GM23338 (cell line): Measurements from ENCODE around the gene PRMT3. TPM values are rescaled to one million over a fixed set of nuclear protein-coding genes. Genes with fewer than 3 reads are reported as not detected.
"Not testable (repeated sequence)": the region's sequence is repeated elsewhere in the genome, so short reads cannot be mapped to it uniquely, and the experiment has no call there.

ENCODE experiments used
- ATAC-seq: fragments of 200-7000 bp; cut with Tn5 transposase; 3 replicates; pipeline ENCODE4 v1.9.1; 2020
- DNase-seq: peaks from one replicate; pipeline ENCODE4 v3.0.0-alpha.2; 2015; ENCODE audit warnings: low spot score
- H2AFZ ChIP-seq: fragments of 200-600 bp; sonication (generic); 2 replicates; pipeline ENCODE4 v1.8.0; 2016; ENCODE audit warnings: antibody characterized with exemption, mild to moderate bottlenecking, moderate library complexity
- H3F3A ChIP-seq: fragments of 200-600 bp; sonication (generic); replicated peaks from 2 replicates; pipeline ENCODE4 v1.8.0; 2017; ENCODE audit warnings: antibody characterized with exemption, mixed run types, low read depth
- H3K27ac ChIP-seq: fragments of 200-600 bp; sonication (generic); 2 replicates; pipeline ENCODE4 v1.6.1; 2016; ENCODE audit warnings: low read depth
- H3K27me3 ChIP-seq: fragments of 200-600 bp; sonication (generic); 2 replicates; pipeline ENCODE4 v1.8.0; 2016; ENCODE audit warnings: mild to moderate bottlenecking, mixed run types, moderate library complexity; ENCODE audit not compliant: insufficient read depth
- H3K36me3 ChIP-seq: fragments of 200-600 bp; sonication (generic); 2 replicates; pipeline ENCODE4 v1.8.0; 2016; ENCODE audit warnings: mild to moderate bottlenecking; ENCODE audit not compliant: insufficient read depth
- H3K4me1 ChIP-seq: fragments of 200-600 bp; sonication (generic); 2 replicates; pipeline ENCODE4 v1.8.0; 2016; ENCODE audit warnings: mild to moderate bottlenecking, moderate library complexity; ENCODE audit not compliant: insufficient read depth
- H3K4me2 ChIP-seq: fragments of 200-600 bp; sonication (generic); 2 replicates; pipeline ENCODE4 v1.7.1; 2017; ENCODE audit warnings: mixed run types
- H3K4me3 ChIP-seq: fragments of 200-600 bp; sonication (generic); 2 replicates; pipeline ENCODE4 v1.6.1; 2016; ENCODE audit warnings: mixed run types
- H3K79me2 ChIP-seq: fragments of 200-600 bp; sonication (generic); replicated peaks from 2 replicates; pipeline ENCODE4 v1.8.0; 2017; ENCODE audit warnings: mild to moderate bottlenecking; ENCODE audit not compliant: insufficient read depth
- H3K9me2 ChIP-seq: fragments of 200-600 bp; sonication (generic); 2 replicates; pipeline ENCODE4 v1.8.0; 2017; ENCODE audit not compliant: insufficient read depth
- H4K20me1 ChIP-seq: fragments of 200-600 bp; sonication (generic); replicated peaks from 2 replicates; pipeline ENCODE4 v1.8.0; 2017; ENCODE audit warnings: mild to moderate bottlenecking; ENCODE audit not compliant: insufficient read depth
- H3K27ac Mint-ChIP-seq: 2 replicates; pipeline ENCODE4 v1.8.0; 2020; ENCODE audit warnings: inconsistent platforms, mild to moderate bottlenecking, moderate library complexity, mixed read lengths
- H3K27me3 Mint-ChIP-seq: 3 replicates; pipeline ENCODE4 v1.8.0; 2022; ENCODE audit warnings: low read depth, mild to moderate bottlenecking, moderate library complexity, mixed read lengths, inconsistent platforms; ENCODE audit not compliant: insufficient read depth, poor library complexity
- H3K36me3 Mint-ChIP-seq: 3 replicates; pipeline ENCODE4 v1.8.0; 2021; ENCODE audit warnings: low read depth, mild to moderate bottlenecking, inconsistent platforms, moderate library complexity, mixed read lengths
- H3K4me1 Mint-ChIP-seq: 3 replicates; pipeline ENCODE4 v1.8.0; 2020; ENCODE audit warnings: mild to moderate bottlenecking, inconsistent platforms, mixed read lengths
- H3K4me3 Mint-ChIP-seq: 3 replicates; pipeline ENCODE4 v1.8.0; 2021; ENCODE audit warnings: moderate library complexity, mild to moderate bottlenecking, inconsistent platforms, mixed read lengths
- H3K9me3 Mint-ChIP-seq: 3 replicates; pipeline ENCODE4 v1.8.0; 2020; ENCODE audit warnings: moderate library complexity, mild to moderate bottlenecking, inconsistent platforms, mixed read lengths
- EZH2 ChIP-seq: fragments of 200-600 bp; sonication (generic); IDR thresholded peaks from one replicate; pipeline ENCODE4 v1.8.0; 2017; ENCODE audit warnings: antibody characterized with exemption, mild to moderate bottlenecking, low read depth; ENCODE audit not compliant: unreplicated experiment
- EZH2phosphoT487 ChIP-seq: fragments of 200-600 bp; sonication (generic); IDR thresholded peaks from one replicate; pipeline ENCODE4 v1.8.1; 2018; ENCODE audit warnings: antibody characterized with exemption; ENCODE audit not compliant: unreplicated experiment
- POLR2AphosphoS5 ChIP-seq: IDR thresholded peaks from 2 replicates; pipeline ENCODE4 v1.6.1; 2016; ENCODE audit warnings: antibody characterized with exemption, low read depth
- STAT1 ChIP-seq: IDR thresholded peaks from one replicate; pipeline ENCODE4 v1.6.1; 2016; ENCODE audit warnings: antibody characterized with exemption; ENCODE audit not compliant: unreplicated experiment
- polyA plus RNA-seq: library from polyadenylated mRNA; unstranded; fragments of >200 nt; fragmentation: Nextera tagmentation; extraction: Ambion mirVana; gene quantifications from 2 replicates; pipeline ENCODE4 v1.2.1, GENCODE V29; 2016
- total RNA-seq: library from RNA; depleted of rRNA; stranded (reverse); fragments of >200 nt; shearing (Covaris generic); gene quantifications from 2 replicates; pipeline ENCODE4 v1.2.3, GENCODE V29; 2014
- TF ChIP-seq, protein P1 (sequence below), 2 experiments: fragments of 200-600 bp in 1 of 2; sonication (generic) in 1 of 2; conservative IDR thresholded peaks; 2 replicates each; pipeline versions ENCODE4 v1.5.1 to v1.6.1; 2016 to 2017; ENCODE audit warnings: antibody characterized with exemption in 2 of 2, low read depth in 2 of 2, mild to moderate bottlenecking in 2 of 2, moderate library complexity in 1 of 2
- TF ChIP-seq, protein P2 (sequence below): IDR thresholded peaks from 2 replicates; pipeline ENCODE4 v1.6.1; 2016; ENCODE audit warnings: antibody characterized with exemption
- TF ChIP-seq, protein P3 (sequence below): IDR thresholded peaks from one replicate; pipeline ENCODE4 v1.6.1; 2018; ENCODE audit warnings: antibody characterized with exemption; ENCODE audit not compliant: unreplicated experiment

Gene PRMT3
- total and polyA plus RNA-seq, 2 experiments from 2014 or later, result 19.0 to 35.0 TPM

DNA sequence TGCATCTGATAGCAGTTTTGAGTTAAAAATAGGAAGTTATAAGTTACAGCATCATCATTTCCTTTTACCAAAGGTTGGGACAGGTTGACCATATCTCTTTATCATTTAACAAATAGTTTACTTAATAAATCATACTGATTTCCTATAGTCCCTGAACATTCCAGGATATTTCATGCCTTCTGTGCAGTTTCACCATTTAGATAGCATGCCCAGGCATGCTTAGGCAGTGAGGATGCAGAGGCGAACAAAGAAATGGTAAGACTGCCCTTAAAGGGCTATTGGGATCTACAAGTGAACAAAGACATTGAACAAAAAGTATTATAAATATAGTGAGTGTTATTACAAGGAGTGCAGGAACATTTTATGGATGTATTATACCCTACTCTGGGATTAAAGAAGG is 96.4 kb downstream of the PRMT3 start (continued):
- TF ChIP-seq, protein P1, sequence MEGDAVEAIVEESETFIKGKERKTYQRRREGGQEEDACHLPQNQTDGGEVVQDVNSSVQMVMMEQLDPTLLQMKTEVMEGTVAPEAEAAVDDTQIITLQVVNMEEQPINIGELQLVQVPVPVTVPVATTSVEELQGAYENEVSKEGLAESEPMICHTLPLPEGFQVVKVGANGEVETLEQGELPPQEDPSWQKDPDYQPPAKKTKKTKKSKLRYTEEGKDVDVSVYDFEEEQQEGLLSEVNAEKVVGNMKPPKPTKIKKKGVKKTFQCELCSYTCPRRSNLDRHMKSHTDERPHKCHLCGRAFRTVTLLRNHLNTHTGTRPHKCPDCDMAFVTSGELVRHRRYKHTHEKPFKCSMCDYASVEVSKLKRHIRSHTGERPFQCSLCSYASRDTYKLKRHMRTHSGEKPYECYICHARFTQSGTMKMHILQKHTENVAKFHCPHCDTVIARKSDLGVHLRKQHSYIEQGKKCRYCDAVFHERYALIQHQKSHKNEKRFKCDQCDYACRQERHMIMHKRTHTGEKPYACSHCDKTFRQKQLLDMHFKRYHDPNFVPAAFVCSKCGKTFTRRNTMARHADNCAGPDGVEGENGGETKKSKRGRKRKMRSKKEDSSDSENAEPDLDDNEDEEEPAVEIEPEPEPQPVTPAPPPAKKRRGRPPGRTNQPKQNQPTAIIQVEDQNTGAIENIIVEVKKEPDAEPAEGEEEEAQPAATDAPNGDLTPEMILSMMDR (conservative IDR thresholded peaks at IDR 0.05; ENCODE audit: low read depth in 2 of 2), result no peak

DNA sequence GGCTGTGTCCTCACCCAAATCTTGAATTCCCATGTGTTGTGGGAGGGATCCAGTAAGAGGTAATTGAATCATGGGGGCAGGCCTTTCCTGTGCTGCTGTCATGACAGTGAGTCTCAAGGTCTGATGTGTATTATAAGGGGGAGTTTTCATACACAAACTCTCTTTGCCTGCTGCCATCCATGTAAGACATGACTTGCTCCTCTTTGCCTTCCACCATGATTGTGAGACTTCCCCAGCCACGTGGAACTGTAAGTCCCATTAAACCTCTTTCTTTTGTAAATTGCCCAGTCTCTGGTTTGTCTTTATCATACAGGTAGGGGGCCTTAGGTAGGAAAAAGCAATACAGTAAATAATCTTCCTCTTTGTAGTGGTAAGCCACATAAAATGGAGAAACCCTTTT is 96.9 kb downstream of the PRMT3 start:
- not testable (repeated sequence) for H3K4me3 Mint-ChIP-seq, H3K27me3 Mint-ChIP-seq, H3K4me3 ChIP-seq, H3K9me2 ChIP-seq, H3K4me1 ChIP-seq, H3K4me2 ChIP-seq, H3F3A ChIP-seq, DNase-seq, H3K4me1 Mint-ChIP-seq, H3K27ac Mint-ChIP-seq, ATAC-seq, H3K79me2 ChIP-seq, H3K27me3 ChIP-seq, H4K20me1 ChIP-seq, H2AFZ ChIP-seq, H3K27ac ChIP-seq
- Mint-ChIP-seq H3K36me3 (peaks cover 24% of the 10 kb centered on the region), H3K9me3 (peaks cover 13% of the 10 kb centered on the region; the same call in 2 of the 3 replicates)
- H3K36me3 ChIP-seq, result peaks cover 11% of the 10 kb centered on the region; the same call in 1 of the 2 replicates

DNA sequence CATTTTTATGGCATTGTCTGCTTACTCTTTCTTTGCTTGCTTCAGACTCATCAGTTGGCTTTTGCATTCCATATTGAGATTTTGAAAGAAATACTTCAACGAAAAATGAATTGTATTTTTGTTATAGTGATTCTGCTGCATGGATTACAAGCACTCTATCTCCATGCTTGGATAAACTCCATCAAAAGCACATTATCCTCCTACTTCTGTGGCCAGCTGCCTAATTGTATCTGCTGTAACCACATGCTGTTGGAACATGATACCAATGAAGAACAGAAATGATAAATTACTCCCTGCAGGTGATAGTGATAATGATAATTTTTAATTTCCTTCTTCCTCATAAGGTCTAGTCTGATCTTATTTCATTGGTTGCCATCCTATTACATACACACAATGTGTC is 100.8 kb downstream of the PRMT3 start:
- ATAC-seq, result no peak
- DNase-seq, result no peak
- H3K36me3 ChIP-seq, result peaks cover 11% of the 10 kb centered on the region; the same call in 1 of the 2 replicates
- H3K27ac ChIP-seq, result no peak overlapping the region
- H3K4me2 ChIP-seq, result no peak overlapping the region
- H2AFZ ChIP-seq, result no peak overlapping the region
- H4K20me1 ChIP-seq, result no peaks in the 10 kb centered on the region
- no peaks in the 10 kb centered on the region for H3K4me1 ChIP-seq
- Mint-ChIP-seq H3K4me1 (peaks cover 10% of the 10 kb centered on the region), H3K4me3 (no peak overlapping the region), H3K27ac (no peak overlapping the region), H3K27me3 (no peaks in the 10 kb centered on the region), H3K36me3 (peaks cover 20% of the 10 kb centered on the region), H3K9me3 (peaks cover 13% of the 10 kb centered on the region; the same call in 2 of the 3 replicates)
- TF ChIP-seq, protein P2, sequence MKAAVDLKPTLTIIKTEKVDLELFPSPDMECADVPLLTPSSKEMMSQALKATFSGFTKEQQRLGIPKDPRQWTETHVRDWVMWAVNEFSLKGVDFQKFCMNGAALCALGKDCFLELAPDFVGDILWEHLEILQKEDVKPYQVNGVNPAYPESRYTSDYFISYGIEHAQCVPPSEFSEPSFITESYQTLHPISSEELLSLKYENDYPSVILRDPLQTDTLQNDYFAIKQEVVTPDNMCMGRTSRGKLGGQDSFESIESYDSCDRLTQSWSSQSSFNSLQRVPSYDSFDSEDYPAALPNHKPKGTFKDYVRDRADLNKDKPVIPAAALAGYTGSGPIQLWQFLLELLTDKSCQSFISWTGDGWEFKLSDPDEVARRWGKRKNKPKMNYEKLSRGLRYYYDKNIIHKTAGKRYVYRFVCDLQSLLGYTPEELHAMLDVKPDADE, result no peak
- no peak for TF ChIP-seq STAT1
- TF ChIP-seq EZH2phosphoT487, result no peak
- no peak for TF ChIP-seq POLR2AphosphoS5
- no peaks in the 10 kb centered on the region for H3K79me2 ChIP-seq
- no peaks in the 10 kb centered on the region for H3K9me2 ChIP-seq
- no peaks in the 10 kb centered on the region for H3K27me3 ChIP-seq
- H3K4me3 ChIP-seq, result no peak overlapping the region
- H3F3A ChIP-seq, result no peaks in the 10 kb centered on the region

DNA sequence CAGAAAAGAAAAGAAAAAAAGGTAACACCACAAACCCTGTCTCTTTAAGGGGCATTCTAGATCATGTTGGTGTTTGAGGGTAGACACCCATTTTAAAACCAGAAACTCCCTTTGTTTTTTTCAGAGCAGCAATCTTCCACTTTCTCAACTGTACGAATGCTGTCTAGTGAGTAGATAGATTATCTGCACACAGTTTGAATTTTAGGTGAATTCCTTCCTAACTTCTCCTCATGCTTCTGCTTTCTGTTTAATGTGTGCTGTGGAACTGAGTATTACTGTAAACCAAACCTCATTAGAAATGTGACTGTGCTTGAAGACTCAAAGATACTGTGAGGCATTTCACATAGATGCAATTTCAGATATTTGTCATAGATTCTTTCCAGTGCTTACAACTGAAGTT is 102.4 kb downstream of the PRMT3 start:
- Histone ChIP-seq H3F3A (no peaks in the 10 kb centered on the region), H2AFZ (no peak overlapping the region), H3K27ac (no peak overlapping the region), H4K20me1 (no peaks in the 10 kb centered on the region), H3K4me2 (no peak overlapping the region), H3K4me1 (no peaks in the 10 kb centered on the region), H3K4me3 (no peak overlapping the region), H3K36me3 (no peaks in the 10 kb centered on the region; the same call in 1 of the 2 replicates), H3K27me3 (no peaks in the 10 kb centered on the region), H3K79me2 (no peaks in the 10 kb centered on the region), H3K9me2 (no peaks in the 10 kb centered on the region)
- ATAC-seq, result no peak
- no peak overlapping the region for H3K27ac Mint-ChIP-seq
- no peaks in the 10 kb centered on the region for H3K27me3 Mint-ChIP-seq
- DNase-seq, result no peak
- peaks cover 10% of the 10 kb centered on the region for H3K4me1 Mint-ChIP-seq
- no peak overlapping the region for H3K4me3 Mint-ChIP-seq
- H3K9me3 Mint-ChIP-seq, result no peaks in the 10 kb centered on the region
- peaks cover 7% of the 10 kb centered on the region; the same call in 2 of the 3 replicates for H3K36me3 Mint-ChIP-seq
- TF ChIP-seq POLR2AphosphoS5, result no peak
- TF ChIP-seq, protein P3, sequence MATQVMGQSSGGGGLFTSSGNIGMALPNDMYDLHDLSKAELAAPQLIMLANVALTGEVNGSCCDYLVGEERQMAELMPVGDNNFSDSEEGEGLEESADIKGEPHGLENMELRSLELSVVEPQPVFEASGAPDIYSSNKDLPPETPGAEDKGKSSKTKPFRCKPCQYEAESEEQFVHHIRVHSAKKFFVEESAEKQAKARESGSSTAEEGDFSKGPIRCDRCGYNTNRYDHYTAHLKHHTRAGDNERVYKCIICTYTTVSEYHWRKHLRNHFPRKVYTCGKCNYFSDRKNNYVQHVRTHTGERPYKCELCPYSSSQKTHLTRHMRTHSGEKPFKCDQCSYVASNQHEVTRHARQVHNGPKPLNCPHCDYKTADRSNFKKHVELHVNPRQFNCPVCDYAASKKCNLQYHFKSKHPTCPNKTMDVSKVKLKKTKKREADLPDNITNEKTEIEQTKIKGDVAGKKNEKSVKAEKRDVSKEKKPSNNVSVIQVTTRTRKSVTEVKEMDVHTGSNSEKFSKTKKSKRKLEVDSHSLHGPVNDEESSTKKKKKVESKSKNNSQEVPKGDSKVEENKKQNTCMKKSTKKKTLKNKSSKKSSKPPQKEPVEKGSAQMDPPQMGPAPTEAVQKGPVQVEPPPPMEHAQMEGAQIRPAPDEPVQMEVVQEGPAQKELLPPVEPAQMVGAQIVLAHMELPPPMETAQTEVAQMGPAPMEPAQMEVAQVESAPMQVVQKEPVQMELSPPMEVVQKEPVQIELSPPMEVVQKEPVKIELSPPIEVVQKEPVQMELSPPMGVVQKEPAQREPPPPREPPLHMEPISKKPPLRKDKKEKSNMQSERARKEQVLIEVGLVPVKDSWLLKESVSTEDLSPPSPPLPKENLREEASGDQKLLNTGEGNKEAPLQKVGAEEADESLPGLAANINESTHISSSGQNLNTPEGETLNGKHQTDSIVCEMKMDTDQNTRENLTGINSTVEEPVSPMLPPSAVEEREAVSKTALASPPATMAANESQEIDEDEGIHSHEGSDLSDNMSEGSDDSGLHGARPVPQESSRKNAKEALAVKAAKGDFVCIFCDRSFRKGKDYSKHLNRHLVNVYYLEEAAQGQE, result no peak
- no peak for TF ChIP-seq EZH2
